Activated CD4-positive, CD25-positive, alpha-beta regulatory T cell (primary cell): ENCODE measurements around the gene ARHGAP30.

Source experiments
- DNase-seq, 4 experiments: peaks; one replicate each; lab custom pipeline; 2025; lab: John Stamatoyannopoulos, UW

ARHGAP30 gene

DNA sequence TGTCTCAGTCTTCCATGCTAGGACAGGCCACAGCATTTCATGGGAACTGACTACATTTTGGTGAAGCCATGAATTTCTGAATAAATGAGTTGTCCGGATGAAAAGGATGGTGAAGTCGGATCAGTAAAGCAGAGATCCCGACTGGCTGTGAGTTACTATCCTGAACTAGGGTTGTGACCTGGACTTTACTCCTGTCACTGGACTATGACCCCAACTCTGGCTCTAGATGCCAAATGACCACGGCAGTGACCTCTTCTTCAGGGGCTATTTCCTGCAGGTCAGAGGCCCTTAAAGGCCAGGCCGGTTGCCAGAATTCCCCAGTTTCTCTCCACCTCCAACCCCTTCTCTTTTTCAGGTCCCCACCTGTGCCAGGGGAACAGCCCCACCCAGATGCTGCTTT, 21.4 kb upstream of the ARHGAP30 start:
- DNase-seq, result no peak

DNA sequence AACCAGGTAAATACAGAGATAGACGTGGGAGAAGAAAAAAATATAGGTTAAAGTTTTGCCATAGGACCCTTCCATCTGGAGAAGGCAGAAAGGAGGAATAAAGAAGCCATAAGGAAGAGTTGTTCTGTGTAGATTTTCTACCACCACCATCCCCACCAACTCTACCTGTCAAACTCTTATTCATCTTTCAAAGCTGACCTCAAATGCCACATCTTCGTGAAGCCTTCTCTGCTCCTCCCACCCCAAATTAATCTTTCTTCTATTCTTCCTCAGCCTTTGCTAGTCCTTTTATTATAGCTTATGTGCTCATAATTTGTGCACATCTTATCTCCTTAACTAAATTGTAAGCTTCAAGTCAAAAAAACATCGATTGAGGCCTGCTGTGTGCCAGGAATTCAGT, 20.9 kb upstream of the ARHGAP30 start:
- DNase-seq, result no peak

DNA sequence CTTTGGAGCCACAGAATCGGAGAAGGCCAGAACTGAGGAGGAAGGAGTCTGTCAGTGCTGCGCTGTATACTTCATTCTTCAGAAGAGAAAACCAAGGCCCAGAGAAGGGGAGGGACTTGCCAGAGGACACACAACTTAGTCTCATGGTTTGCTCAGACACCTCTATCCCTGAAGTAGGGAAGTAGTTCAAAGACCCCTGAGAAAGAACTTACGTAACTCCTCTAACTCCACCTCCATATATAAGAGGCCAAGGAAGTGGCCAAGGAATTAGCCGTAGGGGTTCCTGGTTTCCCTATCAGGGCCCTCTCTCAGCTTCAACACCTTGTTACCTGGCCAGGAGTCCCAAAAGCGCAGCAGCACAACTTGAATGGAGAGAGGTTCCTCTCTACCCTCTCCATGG, 20.2 kb upstream of the ARHGAP30 start:
- DNase-seq, result no peak

DNA sequence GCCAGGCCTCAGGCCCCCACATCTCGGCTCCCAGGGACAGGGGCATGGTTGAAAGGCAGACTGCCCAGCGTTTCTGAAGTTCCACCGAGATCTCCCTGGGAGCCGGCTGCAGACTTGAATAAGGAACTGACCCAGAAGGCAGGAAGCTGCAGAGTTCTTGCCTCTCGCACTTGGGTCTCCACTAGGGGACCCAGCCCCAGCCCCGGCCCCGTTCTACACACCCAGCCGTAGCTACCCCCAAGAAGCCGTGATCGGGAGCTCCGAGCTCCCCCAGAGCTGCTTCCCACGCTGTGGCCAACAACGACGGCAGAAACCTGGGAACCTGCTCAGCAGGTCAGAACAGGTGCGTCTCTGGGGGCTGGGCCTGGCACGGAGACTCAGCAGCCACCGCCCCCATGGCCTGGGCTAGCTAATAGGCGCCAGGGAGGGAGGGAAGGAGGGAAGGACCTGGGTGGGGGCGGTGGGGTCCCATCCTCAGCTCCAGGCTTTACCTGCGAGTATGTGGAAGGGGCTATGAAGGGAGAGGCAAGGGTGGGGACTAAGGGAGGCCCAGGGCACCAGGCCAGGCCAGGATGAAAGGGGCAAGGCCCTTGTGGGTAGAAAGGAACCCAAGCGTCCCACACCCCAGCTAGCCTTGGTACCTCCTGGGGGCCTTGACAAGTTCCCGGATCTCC, 19.7 kb upstream of the ARHGAP30 start, which contains the start of gene NECTIN4:
NECTIN4 (minus strand) TSS at position 308 of the 674 bp plus-strand sequence; CDS start at position 46, 262 bp downstream.
- DNase-seq, result no peak

DNA sequence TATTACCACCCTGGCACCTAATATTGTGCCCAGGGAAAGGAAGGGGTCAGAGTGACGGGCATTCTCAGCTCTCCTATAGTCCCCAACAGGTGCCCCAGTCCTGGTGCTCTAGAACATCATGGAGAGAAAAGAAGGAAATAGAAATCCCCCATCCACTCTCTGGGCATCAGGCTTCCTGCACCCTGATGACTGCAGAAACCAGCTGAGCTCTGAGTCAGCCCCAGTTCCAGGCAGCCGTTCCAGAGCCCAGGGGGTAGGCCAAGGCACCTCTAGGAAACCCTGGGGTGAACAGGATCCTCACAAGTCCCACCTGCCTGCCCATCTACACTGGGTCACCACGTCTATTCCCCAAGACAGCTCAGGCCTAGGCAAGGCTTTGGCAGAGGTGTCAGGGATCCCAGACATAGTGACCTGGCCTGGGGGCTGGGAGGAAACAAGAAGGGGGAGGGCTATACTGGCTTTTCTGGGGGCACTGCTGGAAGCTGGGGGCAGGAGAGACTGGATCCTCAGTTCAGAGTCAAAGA, 19.0 kb upstream of the ARHGAP30 start:
- DNase-seq, result no peak

DNA sequence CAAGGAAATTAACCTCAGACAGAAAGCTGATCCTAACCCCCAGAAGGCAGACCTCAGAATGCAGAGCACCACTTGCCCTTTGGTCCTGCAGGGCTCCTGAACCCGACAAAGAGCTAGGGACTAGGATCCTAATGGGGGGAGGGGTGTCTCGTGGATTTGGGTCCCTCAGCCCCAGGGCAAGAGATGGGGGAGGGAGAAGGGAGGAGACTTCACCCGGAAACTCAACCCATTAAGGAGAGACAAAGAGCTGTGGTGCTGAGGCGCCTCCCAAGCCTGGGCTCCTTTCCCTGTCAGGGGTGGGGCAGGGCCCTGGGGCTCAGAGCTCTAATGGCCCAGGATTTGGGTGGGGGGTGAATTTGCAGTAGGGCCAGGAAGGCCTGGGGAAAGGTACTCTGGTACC, 16.8 kb upstream of the ARHGAP30 start:
- no peak for DNase-seq

DNA sequence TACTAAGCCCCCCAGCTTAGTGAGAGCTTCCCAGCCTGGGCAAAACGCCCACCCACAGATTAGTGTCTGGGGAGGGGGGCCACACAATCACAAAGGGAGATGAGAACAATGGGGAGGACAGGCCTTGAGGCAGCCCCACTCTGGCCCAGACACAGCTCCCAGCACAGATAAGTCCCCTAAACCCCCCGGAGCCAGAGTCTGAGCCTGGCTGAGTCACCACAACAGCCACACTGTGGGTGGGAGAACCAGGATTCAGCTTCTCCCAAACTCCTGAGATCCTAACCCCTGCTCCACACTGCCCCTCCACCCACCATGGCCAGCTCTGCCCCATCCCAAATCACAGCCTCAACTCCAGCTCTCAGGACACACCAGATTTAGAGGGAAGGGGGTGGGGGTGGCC, 15.5 kb upstream of the ARHGAP30 start:
- no peak for DNase-seq

DNA sequence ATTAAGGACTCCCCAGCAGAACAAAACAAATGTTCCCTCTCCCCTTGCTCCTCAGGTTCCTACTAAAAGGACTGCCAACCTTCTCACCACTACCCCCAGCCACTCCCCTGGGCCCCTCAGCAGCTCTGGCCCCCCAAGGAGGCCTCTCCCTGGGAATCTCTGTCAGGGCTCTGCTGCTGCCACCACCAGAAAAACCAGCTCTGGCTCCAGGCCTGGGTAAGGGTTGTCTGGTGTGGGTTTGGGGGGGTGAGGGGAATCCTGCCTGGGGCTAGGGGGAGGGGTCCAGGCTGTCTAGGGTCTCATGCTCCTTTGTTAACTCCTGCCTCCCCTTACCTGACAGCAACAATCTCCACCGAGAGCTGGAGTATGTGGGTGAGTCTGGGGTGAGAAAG, 14.9 kb upstream of the ARHGAP30 start:
- no peak for DNase-seq

DNA sequence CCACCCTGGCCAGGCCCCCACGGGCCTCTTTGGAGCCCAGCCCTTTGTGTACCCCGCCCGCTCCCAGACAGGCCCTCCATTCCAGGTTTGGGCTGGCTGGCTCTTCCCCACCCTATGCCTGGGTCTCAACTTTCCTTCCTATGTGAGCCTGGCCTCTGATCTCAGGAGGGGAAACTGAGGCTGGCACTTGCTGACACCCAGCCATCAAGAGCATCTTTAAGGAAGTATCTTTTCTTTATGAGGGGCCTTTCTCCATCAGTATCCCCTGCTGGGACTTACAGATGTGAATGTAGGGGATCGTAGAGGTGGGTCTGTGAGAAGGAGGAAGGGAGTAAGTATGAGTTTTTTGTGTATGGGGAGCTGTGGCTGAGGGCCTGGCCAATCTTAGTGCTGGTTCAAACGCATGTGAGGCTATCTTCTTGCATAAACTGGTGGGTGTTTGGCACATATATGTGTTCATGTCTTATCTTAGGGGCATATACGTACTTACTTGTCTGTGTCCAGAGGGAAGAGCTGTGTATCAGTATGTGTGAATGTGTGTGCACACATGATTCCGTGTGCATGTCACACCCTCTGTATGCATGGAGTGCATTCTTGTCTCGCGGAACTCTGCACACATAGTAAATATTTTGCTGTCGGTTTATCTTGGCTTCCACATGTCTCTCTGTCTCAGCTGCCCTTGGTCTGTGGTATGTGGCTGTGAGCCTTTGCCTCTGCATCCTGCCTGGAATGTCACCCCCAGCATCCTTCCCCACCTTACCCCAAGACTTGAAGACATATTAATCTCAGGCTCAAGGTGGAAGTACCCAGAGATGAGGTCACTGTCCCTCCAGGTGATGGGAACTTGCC, 14.3 kb upstream of the ARHGAP30 start:
- no peak for DNase-seq

DNA sequence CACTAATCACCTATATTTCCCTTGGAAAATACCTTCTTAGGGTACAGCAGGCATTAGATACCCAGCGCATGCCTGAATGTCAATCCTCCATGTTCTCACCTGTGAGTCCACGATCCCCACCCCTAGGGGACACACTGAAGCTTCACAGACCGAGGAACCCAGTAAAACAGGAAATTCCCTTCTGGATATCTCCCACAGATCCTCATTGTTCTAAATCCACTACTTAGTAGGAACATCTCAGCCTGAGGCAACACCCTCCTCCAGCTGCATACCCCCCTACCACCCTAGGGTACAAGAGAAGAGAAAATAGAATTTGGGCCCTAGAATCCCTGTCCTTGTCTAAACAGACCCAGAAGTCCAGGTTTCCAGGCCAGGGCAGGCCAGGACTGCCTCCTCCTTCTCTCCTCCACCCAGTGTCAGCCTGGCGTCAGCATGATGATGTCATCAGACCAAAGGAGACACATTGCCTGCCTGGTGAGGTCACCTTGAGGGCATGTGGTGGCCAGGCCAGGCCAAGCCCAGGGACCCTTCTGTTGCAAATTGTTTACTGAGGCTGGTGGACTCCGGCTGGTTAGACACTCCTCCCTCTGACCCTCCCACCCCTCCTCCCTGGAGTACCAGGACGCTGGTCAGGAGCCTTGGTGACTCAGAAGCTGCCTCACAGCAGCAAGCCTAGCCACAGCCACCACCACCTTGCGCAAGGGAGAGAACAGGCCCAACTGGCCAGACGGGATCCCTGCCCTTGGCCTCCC, 13.5 kb upstream of the ARHGAP30 start:
- DNase-seq, result no peak

DNA sequence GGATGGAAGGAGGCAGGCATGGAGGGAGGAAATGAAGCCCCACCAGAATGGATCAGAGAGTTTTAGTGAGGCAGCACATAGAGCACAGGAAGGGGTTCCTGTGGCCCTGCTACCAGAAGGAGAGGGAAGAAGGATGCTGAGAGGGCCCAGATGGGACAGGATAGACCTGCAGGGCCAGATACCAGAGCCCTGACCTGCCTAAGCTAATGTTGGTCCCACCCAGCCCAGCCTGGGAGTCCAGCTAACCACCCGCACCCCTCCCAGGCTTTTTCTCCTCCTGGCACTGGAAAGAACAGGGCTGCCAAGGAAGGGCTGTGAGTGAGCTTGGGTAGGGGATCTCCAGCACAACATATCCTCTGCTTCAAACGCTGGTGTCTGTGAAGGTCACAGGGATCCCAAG, 12.8 kb upstream of the ARHGAP30 start:
- DNase-seq, result no peak

DNA sequence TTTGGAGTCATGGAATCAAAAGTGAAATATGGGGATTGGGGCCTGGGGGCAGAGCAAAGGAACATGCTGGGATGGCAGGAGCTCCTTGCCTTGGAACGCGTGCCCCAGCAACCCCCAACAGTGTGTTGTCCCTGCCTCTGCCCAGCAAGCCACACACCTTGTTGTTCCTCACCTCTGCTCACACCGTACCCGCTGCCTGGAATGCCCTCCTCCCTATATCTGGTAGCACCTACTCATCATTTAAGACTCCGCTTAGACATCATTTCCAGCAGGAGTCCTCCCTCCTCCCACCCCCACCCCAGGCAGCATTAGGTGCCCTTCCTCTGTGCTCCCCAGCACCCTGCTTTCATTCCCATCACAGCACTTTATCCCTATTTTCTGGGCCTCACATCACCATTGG, 11.8 kb upstream of the ARHGAP30 start:
- no peak for DNase-seq

DNA sequence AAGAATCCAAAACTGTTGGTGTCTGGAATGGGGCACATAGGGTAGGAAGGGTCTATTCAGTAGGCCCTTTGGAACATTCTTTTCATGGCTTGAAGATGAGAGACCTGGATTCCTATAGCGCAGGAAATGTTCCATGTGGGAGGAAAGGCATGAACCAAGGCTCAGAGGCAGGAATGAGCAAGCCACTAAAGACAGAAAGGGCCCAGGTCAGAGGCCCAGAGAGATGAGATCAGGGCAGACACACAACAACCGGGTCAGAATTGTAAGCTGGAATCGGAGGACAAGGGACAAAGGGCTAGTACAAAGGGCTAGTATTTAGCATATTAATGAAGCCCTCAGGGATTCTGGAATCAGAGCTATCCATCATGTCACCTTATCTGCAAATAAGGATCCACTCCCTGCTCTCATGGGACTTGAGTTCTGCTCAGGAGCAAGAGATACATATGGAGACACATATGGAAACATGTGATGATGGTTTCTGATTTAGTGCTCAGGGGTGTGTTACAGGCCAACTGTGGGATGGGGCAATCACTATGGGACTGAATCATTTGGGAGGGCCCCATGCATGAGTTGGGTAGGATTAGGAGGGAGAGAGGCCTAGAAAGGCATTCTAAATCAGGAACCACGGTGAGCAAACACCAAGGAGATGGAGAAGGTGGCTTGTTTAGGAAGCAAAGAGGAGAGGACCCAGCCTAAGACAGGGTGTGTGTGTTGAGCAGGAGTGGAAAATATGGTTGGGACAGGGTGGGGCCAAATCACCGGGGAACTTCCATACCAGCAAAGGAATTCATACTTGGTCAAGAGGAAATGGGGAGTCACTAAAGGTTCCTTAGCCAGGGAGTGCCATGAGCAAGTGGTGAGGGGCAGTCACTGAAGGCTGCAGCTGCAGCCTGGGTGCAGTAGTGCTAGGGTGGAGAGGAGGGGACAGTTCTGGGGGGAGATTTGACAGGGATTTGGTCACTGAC, 11.0 kb upstream of the ARHGAP30 start:
- no peak for DNase-seq

DNA sequence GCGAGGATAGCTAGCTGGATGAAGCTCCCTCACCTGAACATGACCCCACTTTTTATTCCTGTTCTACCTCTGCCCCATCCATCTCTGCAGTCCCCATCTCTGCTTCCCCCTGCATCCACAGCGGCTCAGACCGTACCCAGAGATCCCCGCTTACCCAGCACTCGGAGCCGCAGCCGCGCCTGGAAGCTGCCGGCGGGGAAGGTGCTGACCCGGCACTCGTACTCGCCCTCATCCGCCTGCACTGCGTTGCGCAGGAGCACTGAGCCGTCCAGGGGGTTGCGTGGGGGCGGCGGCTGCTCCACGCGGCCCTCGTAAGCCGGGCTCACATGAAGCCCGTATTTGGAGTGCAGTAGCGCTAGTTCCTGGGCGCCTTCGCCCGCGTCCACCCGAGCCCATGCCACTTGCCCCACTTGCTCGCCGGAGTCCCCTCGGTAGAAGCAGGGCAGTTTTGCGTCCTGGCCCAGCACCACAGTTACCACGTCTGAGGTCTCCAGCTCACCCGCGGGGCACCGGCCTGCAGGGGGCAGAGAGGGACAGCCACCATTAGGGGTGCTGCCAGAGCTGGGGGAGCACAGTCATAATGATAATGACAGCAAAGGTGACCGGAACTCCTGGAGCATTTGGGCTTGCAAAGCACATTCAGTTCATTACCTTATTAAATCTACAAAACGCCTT, 9.9 kb upstream of the ARHGAP30 start:
- no peak for DNase-seq

DNA sequence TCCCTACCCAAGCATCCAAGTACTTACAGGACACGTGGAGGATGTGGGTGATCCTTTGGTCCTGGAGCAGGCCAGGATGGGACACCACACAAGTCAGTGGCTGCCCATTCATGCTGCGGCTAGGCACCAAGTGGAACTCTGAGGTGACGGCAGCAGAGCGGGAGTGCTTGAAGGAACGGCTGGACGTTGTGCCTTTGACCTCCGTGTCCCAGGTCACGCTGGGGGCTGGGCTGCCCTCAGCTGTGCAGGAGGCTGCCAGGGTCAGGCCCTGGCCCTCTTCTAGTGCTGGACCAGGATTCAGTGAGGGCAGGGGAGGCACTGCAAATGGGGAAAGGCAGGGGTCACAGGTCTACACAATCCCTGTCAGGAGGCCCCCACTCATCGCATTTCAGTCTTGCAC, 7.7 kb upstream of the ARHGAP30 start:
- no peak for DNase-seq

DNA sequence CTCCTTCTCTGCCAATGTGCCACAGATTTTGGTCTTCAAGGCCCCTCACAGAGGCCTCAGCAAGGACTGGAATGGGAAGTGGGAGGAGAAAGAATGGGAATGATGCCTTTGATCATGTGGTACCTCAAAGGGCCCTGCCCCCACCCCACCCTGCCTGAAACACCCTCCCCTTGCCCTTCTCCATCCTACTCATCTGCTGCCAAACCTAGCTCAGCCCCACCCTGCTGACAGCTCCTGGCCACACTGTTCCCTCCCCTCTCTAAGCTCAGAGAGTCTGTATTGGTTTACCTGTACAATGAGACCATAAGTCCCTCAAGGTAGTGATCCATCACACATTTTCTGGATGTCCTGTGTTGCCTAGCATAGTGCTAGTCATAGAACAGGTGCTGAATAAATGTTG, 6.7 kb upstream of the ARHGAP30 start:
- no peak for DNase-seq

DNA sequence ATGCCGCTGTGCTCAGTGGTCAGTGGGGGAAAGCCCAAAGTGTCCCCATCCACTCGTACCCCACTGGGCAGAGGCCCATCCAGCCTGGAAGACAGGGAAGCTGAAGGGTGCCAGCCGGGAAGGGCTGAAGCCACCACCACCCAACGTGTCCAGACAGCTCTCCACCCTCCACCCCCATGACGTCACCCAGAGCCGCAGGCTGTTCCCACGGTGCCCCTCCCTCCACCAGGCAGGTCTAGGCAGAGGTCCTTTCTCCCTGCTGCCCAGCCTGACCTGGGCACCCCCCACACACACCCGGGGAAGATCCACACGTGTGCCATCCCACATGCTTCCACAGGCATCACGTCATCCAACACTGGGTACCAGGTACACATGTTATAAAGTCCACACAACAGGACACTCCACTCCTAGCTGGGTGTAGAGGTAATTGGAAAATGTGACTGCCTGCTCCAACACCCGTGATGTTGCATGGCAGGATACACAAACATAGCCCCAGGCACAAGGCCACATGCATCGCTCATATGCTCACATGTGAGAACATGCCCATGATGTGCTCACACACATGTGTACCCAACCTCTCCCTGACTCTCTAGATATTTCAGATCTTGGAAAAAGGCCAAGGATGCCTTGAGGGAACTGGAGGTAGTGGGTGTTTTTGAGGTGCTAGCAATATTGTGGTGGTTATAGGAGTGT, 5.1 kb upstream of the ARHGAP30 start:
- DNase-seq, result no peak

DNA sequence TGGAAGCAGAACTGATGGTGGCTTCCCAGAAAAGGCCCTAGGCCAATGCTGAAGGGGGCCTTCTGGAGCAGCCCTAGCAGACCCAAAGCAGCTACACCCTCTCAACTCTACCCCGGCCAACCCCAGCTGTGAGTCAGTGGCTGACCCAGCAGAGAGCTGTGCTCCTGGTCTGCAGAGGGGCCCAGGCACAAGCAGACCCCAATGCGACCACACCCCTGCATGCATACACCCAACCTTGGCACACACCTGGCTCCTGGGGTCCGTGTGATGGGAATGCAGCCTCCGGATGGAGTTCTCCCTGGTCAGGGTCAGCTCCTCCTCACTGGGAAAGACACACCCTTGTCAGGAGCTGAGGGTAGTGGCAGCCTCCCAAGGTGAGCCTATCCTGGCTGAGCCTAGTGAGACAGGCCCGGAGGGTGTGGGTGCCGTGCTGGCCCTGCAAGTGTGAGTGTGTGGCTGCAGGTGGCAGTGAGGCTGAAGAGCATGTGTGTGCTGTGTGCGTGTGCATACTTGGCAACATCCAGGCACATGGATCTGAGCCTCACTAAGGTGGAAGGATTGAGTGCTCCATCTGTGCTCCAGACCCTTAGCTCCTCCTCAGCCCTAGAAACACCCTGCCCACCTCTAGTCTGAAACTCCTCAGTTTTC, 3.9 kb upstream of the ARHGAP30 start:
- DNase-seq, result no peak

DNA sequence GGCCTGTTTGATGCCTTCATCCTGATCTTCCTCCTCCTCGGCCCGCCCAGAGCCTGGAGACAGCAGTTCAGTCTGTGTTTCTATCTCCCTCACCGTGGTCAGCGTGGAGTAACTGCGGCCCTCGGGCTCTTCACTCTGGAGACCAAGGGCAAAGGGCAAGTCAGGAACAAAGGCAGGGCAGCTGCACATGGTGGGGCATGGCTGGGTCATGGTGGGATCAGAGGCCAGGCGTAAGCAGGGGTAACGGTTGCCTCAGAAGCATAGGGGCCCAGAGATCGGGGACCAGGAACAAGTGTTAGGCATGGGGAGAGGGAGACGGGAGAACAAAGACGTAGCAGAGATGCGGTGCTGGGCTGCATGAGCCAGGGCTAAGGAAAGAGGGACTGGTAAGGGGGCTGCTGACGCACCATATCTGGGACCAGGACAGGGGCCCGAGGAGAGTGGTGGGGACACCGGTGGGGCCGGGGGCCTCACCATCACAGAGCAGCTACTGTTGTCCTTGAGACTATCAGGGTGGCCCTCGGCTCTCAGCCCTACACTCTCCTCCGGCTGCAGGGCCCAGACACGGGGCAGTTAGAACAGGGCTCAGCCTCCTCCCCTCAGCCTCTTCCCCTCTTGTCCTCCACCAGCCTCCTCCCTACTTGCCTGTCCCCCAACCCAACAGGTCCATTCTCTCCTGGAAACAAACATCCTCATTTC, 3.2 kb upstream of the ARHGAP30 start:
- DNase-seq, result no peak
